Keratinocyte (primary cell): ENCODE data around the gene SFXN3. TPM values are rescaled to one million over a fixed set of nuclear protein-coding genes. Genes with fewer than 3 reads are reported as not detected.

Experiments used
- DNase-seq: peaks from one replicate; pipeline ENCODE4 v3.0.0-alpha.2; 2011; ENCODE audit warnings: low read depth, missing footprints, low spot score
- FAIRE-seq: peaks from 2 replicates; lab custom pipeline; 2011; peaks lifted over from hg19 to GRCh38; lab: Jason Lieb, UNC
- H2AFZ ChIP-seq: 2 replicates; pipeline ENCODE4 v1.6.0; 2012; ENCODE audit warnings: low read length, control low read depth, inconsistent platforms; ENCODE audit not compliant: control insufficient read depth
- H3K27ac ChIP-seq: 2 replicates; pipeline ENCODE4 v1.5.1; 2011; ENCODE audit warnings: low read length; ENCODE audit not compliant: control insufficient read depth, insufficient read depth
- H3K27me3 ChIP-seq: 3 replicates; pipeline ENCODE4 v1.6.0; 2011; ENCODE audit warnings: low read length; ENCODE audit not compliant: control insufficient read depth, insufficient read depth; ENCODE audit errors: extremely low read depth
- H3K36me3 ChIP-seq, 2 experiments: 2 replicates in 1 of 2; 3 replicates in 1 of 2; pipeline ENCODE4 v1.5.1; 2011; ENCODE audit warnings: low read length in 2 of 2, mild to moderate bottlenecking in 1 of 2; ENCODE audit not compliant: control insufficient read depth in 2 of 2, insufficient read depth in 2 of 2; ENCODE audit errors: extremely low read depth in 1 of 2
- H3K4me1 ChIP-seq: 3 replicates; pipeline ENCODE4 v1.5.1; 2011; ENCODE audit warnings: low read length; ENCODE audit not compliant: control insufficient read depth, insufficient read depth; ENCODE audit errors: extremely low read depth
- H3K4me2 ChIP-seq: 3 replicates; pipeline ENCODE4 v1.6.0; 2011; ENCODE audit warnings: low read depth, low read length; ENCODE audit not compliant: control insufficient read depth, insufficient read depth; ENCODE audit errors: extremely low read depth
- H3K4me3 ChIP-seq, 3 experiments: fragments of 200-600 bp in 1 of 3; sonication (generic) in 1 of 3; 2 replicates in 2 of 3; 3 replicates in 1 of 3; pipeline ENCODE4 v1.5.1; 2011 to 2016; ENCODE audit warnings: low read length in 3 of 3, mild to moderate bottlenecking in 3 of 3, control low read depth in 2 of 3, inconsistent platforms in 1 of 3, low read depth in 1 of 3, mixed read lengths in 1 of 3, mixed run types in 1 of 3, moderate library complexity in 1 of 3; ENCODE audit not compliant: control insufficient read depth in 2 of 3, insufficient read depth in 2 of 3; ENCODE audit errors: extremely low read depth in 1 of 3
- H3K79me2 ChIP-seq: 2 replicates; pipeline ENCODE4 v1.6.0; 2012; ENCODE audit warnings: low read length; ENCODE audit not compliant: control insufficient read depth, insufficient read depth
- H3K9ac ChIP-seq: 3 replicates; pipeline ENCODE4 v1.6.0; 2011; ENCODE audit warnings: low read length; ENCODE audit not compliant: control insufficient read depth, insufficient read depth; ENCODE audit errors: extremely low read depth
- H3K9me1 ChIP-seq: 3 replicates; pipeline ENCODE4 v1.6.0; 2011; ENCODE audit warnings: low read length; ENCODE audit not compliant: control insufficient read depth, insufficient read depth; ENCODE audit errors: extremely low read depth
- H3K9me3 ChIP-seq: 2 replicates; pipeline ENCODE4 v1.5.1; 2012; ENCODE audit warnings: low read depth, low read length; ENCODE audit not compliant: control insufficient read depth
- H4K20me1 ChIP-seq: 3 replicates; pipeline ENCODE4 v1.6.0; 2011; ENCODE audit warnings: low read length; ENCODE audit not compliant: control insufficient read depth, insufficient read depth; ENCODE audit errors: extremely low read depth
- EZH2 ChIP-seq: IDR thresholded peaks from one replicate; pipeline ENCODE4 v1.6.1; 2012; ENCODE audit warnings: inconsistent platforms, mild to moderate bottlenecking, low read length, moderate library complexity
- dilution Hi-C: fragments of 300-500 bp; cut with MboI; formaldehyde crosslinking; loops from one replicate; pipeline ENCODE4 v1.7.0; 2020; ENCODE audit warnings: low sequenced_read_pairs; ENCODE audit not compliant: extremely low pct_ligation_motif_present
- polyA plus RNA-seq, 5 experiments: library from polyadenylated mRNA; depleted of rRNA in 3 of 5; stranded (reverse) in 3 of 5; stranded (forward) in 1 of 5; unstranded in 1 of 5; fragments of >200 nt; gene quantifications; 1 replicate in 1 of 5; 2 replicates in 3 of 5; 3 replicates in 1 of 5; pipeline versions ENCODE4 v1.2.1 to v1.2.3, GENCODE V29; 2011 to 2012; ENCODE audit warnings: missing spikeins in 2 of 5, low read depth in 1 of 5, low replicate concordance in 1 of 5
- TF ChIP-seq, protein P1 (sequence below), 3 experiments: IDR thresholded peaks in 1 of 3; conservative IDR thresholded peaks in 1 of 3; optimal IDR thresholded peaks in 1 of 3; 2 replicates in 2 of 3; 3 replicates in 1 of 3; pipeline versions ENCODE3 to v1.5.1; 2011; ENCODE audit warnings: low read length in 3 of 3, mild to moderate bottlenecking in 3 of 3, moderate library complexity in 2 of 3, control low read depth in 1 of 3, inconsistent platforms in 1 of 3; ENCODE audit not compliant: insufficient read depth in 2 of 3; ENCODE audit errors: extremely low read depth in 1 of 3

SFXN3 gene
- polyA plus RNA-seq, 1 donor (not counting 4 experiments of a cell fraction or from before 2014, with no cell fraction given): 77.0 TPM

GRCh38 chr10:101041252-101041761, 10.3 kb downstream of the SFXN3 start:
- Histone ChIP-seq H3K4me2 (no peak overlapping the region), H3K36me3 (peaks cover 11 to 32% of the 10 kb centered on the region in 2 experiments), H3K9ac (no peak overlapping the region), H3K9me1 (no peaks in the 10 kb centered on the region), H3K27me3 (no peaks in the 10 kb centered on the region), H4K20me1 (no peaks in the 10 kb centered on the region), H3K79me2 (no peaks in the 10 kb centered on the region), H2AFZ (no peak overlapping the region), H3K27ac (no peak overlapping the region), H3K4me1 (peaks cover 9% of the 10 kb centered on the region), H3K9me3 (no peaks in the 10 kb centered on the region), H3K4me3 (no peak overlapping the region)
- TF ChIP-seq EZH2: no peak
- TF ChIP-seq, protein P1, sequence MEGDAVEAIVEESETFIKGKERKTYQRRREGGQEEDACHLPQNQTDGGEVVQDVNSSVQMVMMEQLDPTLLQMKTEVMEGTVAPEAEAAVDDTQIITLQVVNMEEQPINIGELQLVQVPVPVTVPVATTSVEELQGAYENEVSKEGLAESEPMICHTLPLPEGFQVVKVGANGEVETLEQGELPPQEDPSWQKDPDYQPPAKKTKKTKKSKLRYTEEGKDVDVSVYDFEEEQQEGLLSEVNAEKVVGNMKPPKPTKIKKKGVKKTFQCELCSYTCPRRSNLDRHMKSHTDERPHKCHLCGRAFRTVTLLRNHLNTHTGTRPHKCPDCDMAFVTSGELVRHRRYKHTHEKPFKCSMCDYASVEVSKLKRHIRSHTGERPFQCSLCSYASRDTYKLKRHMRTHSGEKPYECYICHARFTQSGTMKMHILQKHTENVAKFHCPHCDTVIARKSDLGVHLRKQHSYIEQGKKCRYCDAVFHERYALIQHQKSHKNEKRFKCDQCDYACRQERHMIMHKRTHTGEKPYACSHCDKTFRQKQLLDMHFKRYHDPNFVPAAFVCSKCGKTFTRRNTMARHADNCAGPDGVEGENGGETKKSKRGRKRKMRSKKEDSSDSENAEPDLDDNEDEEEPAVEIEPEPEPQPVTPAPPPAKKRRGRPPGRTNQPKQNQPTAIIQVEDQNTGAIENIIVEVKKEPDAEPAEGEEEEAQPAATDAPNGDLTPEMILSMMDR (optimal IDR thresholded peaks at IDR 0.05 in 1 of 3, IDR thresholded peaks at IDR 0.05 in 1 of 3, conservative IDR thresholded peaks at IDR 0.05 in 1 of 3; ENCODE audit: extremely low read depth in 1 of 3, insufficient read depth in 2 of 3, low read length in 3 of 3): peak; percentile 75 to 87 (median 83)
- FAIRE-seq (peak; percentile 5), DNase-seq (no peak)
- dilution Hi-C loops: no loop called here

GRCh38 chr10:101042118-101042517, 11.1 kb downstream of the SFXN3 start:
- H3K9me3 ChIP-seq: no peaks in the 10 kb centered on the region
- H3K27me3 ChIP-seq: peaks cover 4% of the 10 kb centered on the region
- dilution Hi-C loops: no loop called here
- peak overlapping the region; percentile 85 for H3K9ac ChIP-seq
- no peaks in the 10 kb centered on the region for H3K79me2 ChIP-seq
- H4K20me1 ChIP-seq: no peaks in the 10 kb centered on the region
- peak overlapping the region; percentile 88 for H3K27ac ChIP-seq
- peak overlapping the region in 2 of 3 experiments; percentile 63 to 70 for H3K4me3 ChIP-seq
- H2AFZ ChIP-seq: no peak overlapping the region
- FAIRE-seq: no peak
- peak overlapping the region; percentile 86 for H3K4me2 ChIP-seq
- DNase-seq: no peak
- peaks cover 9% of the 10 kb centered on the region for H3K4me1 ChIP-seq
- peaks cover 10 to 25% of the 10 kb centered on the region in 2 experiments for H3K36me3 ChIP-seq
- no peak for TF ChIP-seq EZH2
- TF ChIP-seq, protein P1 (optimal IDR thresholded peaks at IDR 0.05 in 1 of 3, IDR thresholded peaks at IDR 0.05 in 1 of 3, conservative IDR thresholded peaks at IDR 0.05 in 1 of 3; ENCODE audit: extremely low read depth in 1 of 3, insufficient read depth in 2 of 3, low read length in 3 of 3): no peak
- no peaks in the 10 kb centered on the region for H3K9me1 ChIP-seq
